ENCODE measurements around the gene MBTD1. TPM values are rescaled to one million over a fixed set of nuclear protein-coding genes. Genes with fewer than 3 reads are reported as not detected.

The MBTD1 gene
- total and polyA plus RNA-seq, 2 experiments from 2014 or later = 19.1 to 63.9 TPM

GRCh38 chr17:51170736-51171135 is 89.1 kb downstream of the MBTD1 start (continued):
- TF ChIP-seq REST (IDR thresholded peaks at IDR 0.05; ENCODE audit: unreplicated experiment) (no peak), CTCF (conservative IDR thresholded peaks at IDR 0.05; ENCODE audit: low read depth in 2 of 2) (no peak), POLR2AphosphoS5 (IDR thresholded peaks at IDR 0.05; ENCODE audit: low read depth) (no peak), CREB1 (CRISPR knock-in tag; IDR thresholded peaks at IDR 0.05; ENCODE audit: low read depth) (no peak), ETS1 (IDR thresholded peaks at IDR 0.05) (no peak), JUNB (IDR thresholded peaks at IDR 0.05; ENCODE audit: unreplicated experiment) (no peak), ZNF331 (CRISPR knock-in tag; IDR thresholded peaks at IDR 0.05; ENCODE audit: low read depth) (no peak), NANOG (IDR thresholded peaks at IDR 0.05; ENCODE audit: borderline replicate concordance) (no peak)

- Mint-ChIP-seq H3K27ac (0 out of 2 replicates have a peak overlapping the region, but pooled peaks have one; percentile 30), H3K36me3 (ENCODE audit: low read depth) (peaks cover 62% of the 10 kb centered on the region), H3K9me3 (no peaks in the 10 kb centered on the region), H3K4me3 (no peak overlapping the region), H3K27me3 (ENCODE audit: insufficient read depth, low read depth, poor library complexity) (peaks cover 17% of the 10 kb centered on the region), H3K4me1 (peaks cover 19% of the 10 kb centered on the region)
- Histone ChIP-seq H3K9me2 (ENCODE audit: insufficient read depth) (no peaks in the 10 kb centered on the region), H3K4me2 (no peak overlapping the region), H3K79me2 (replicated peaks; ENCODE audit: insufficient read depth) (peaks cover 28% of the 10 kb centered on the region), H3K27ac (ENCODE audit: low read depth) (no peak overlapping the region), H2AFZ (no peak overlapping the region), H3F3A (replicated peaks; ENCODE audit: low read depth) (peaks cover 40% of the 10 kb centered on the region), H3K36me3 (ENCODE audit: insufficient read depth) (peaks cover 47% of the 10 kb centered on the region), H3K4me1 (ENCODE audit: insufficient read depth) (peaks cover 4% of the 10 kb centered on the region), H4K20me1 (replicated peaks; ENCODE audit: insufficient read depth) (peaks cover 18% of the 10 kb centered on the region), H3K27me3 (ENCODE audit: insufficient read depth) (no peaks in the 10 kb centered on the region), H3K4me3 (no peak overlapping the region)
- ATAC-seq (no peak), DNase-seq (ENCODE audit: low spot score) (no peak)
- TF ChIP-seq ZNF114 (CRISPR knock-in tag; IDR thresholded peaks at IDR 0.05) = no peak
- TF ChIP-seq CREB1 (CRISPR knock-in tag; IDR thresholded peaks at IDR 0.05; ENCODE audit: low read depth) = no peak
- no peak for TF ChIP-seq ZNF462 (CRISPR knock-in tag; IDR thresholded peaks at IDR 0.05)
These were observed 90.5 kb downstream of the MBTD1 start for GRCh38 chr17:51169340-51169739.
